CD4-positive, alpha-beta T cell treated with Interleukin-4 for 4 hours (primary cell): ENCODE results near the gene SLPI.

Source experiments
- DNase-seq: peaks from one replicate; pipeline ENCODE4 v3.0.0-alpha.2; 2020

The SLPI gene

DNA sequence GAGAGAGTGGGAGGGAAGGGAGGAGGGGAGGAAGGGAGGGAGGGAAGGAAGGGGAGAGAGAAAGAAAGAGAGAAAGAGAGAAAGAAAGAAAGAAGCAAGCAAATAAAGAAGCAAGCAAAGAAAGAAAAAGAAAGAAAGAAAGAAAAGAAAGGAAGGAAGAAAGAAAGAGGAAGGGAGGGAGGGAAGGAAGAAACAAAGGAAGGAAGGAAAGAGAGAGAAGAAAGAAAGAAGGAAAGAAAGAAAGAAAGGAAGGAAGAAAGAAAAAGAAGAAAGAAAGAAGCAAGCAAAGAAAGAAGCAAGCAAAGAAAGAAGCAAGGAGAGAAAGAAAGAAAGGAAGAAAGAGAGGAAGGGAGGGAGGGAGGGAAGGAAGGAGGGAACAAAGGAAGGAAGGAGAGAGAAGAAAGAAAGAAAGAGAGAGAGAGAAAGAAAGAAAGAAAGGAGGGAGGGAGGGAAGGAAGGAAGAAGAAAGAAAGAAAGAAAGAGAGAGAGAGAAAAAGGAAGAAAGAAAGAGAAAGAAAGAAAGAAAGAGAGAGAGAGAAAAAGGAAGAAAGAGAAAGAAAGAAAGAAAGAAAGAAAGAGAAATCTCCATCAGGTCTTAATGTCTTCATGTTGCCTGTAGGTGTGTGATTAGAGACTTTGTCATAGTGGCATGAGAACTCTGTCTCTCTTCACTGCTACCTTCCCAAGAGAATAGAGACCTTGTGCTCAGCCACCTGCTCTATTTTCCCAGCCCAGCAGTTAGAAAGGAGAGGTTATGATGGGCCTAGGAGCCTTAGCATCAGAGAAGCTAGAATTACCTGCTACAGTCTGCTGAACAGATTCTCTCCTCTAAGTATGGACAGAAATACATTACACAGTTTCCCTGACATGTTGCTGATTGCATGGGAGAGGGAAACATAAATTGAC lies 42.5 kb downstream of the SLPI start:
- no peak for DNase-seq

GRCh38 chr20:45209924-45210323 lies 44.4 kb downstream of the SLPI start:
- DNase-seq: no peak

- no peak for DNase-seq
Observed at GRCh38 chr20:45206725-45207124, 47.6 kb downstream of the SLPI start, which contains the start of gene SEMG1. SEMG1 (plus strand) TSS chr20:45207033; CDS start chr20:45207054, 21 bp downstream.
